ENCODE results near the gene CHCHD5. TPM values are rescaled to one million over a fixed set of nuclear protein-coding genes. Genes with fewer than 3 reads are reported as not detected.

Gene CHCHD5
- total RNA-seq, 4 donors from 2014 or later, result 10.4 to 20.9 (median 12.6) TPM

GRCh38 chr2:112580084-112580483, 4.3 kb upstream of the CHCHD5 start:
- TF ChIP-seq CTCF (IDR thresholded peaks at IDR 0.05; ENCODE audit: low read depth), result no peak

- no peak for TF ChIP-seq CTCF (IDR thresholded peaks at IDR 0.05; ENCODE audit: low read depth)
These were observed 2.1 kb upstream of the CHCHD5 start for GRCh38 chr2:112582314-112582746.

- TF ChIP-seq CTCF (IDR thresholded peaks at IDR 0.05; ENCODE audit: low read depth), result no peak
These were observed 794 bp upstream of the CHCHD5 start for GRCh38 chr2:112583497-112584133.

- no peak for TF ChIP-seq CTCF (IDR thresholded peaks at IDR 0.05; ENCODE audit: low read depth)
These were observed 462 bp downstream of the CHCHD5 start for GRCh38 chr2:112584891-112585250.

GRCh38 chr2:112585400-112585799, 991 bp downstream of the CHCHD5 start:
- TF ChIP-seq CTCF (IDR thresholded peaks at IDR 0.05; ENCODE audit: low read depth), result no peak

- TF ChIP-seq CTCF (IDR thresholded peaks at IDR 0.05; ENCODE audit: low read depth), result no peak
These were observed 1.6 kb downstream of the CHCHD5 start for GRCh38 chr2:112585873-112586464.

GRCh38 chr2:112588611-112589045, 4.2 kb downstream of the CHCHD5 start:
- no peak for TF ChIP-seq CTCF (IDR thresholded peaks at IDR 0.05; ENCODE audit: low read depth)

Measured in subcutaneous adipose tissue (tissue), 4 donors.